Measurements from ENCODE around the gene EPHB1.
"Not testable (repeated sequence)": the region's sequence is repeated elsewhere in the genome, so short reads cannot be mapped to it uniquely, and the experiment has no call there.

Gene EPHB1

GRCh38 chr3:135215516-135215915, 420.5 kb downstream of the EPHB1 start:
- DNase-seq (ENCODE audit: low read depth) = no peak

DNA sequence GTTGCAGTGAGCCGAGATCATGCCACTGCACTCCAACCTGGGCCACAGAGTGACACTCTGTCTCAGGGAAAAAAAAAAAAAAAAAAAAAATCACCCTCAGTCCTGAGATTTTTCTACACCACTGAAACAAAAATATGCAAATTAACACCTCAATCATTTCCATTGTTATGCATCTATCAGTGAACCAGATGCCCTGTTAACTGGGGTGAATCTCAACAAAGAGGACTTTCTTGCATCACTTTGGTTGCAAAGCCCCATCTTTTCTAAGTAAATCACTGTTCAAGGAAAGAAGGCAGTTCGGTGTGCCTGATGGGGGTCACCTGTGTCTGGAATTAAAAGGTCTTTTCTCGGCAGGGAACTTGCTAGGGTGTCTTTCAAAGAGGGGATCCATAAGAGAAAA, 421.6 kb downstream of the EPHB1 start:
- no peak for DNase-seq (ENCODE audit: low read depth)

DNA sequence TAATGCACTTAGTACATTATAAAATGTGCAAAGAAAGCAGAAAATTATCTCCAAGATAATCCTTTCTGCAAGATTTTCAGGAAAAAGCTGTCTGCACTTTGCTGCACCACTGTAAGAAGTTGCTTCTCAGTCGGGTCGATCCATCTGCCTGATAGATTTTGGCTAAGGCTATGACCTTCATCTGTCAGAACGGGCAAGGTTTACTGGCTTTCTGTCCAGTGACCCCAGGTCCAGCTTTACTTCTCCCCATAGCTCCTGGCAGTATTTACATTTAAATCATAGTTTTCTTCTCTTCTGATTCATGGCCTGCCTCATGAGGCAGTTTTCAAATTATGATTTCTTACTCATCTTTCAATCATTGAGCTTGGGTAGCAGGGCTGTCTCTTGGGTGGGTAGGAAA, 422.7 kb downstream of the EPHB1 start:
- DNase-seq (ENCODE audit: low read depth) = no peak

DNA sequence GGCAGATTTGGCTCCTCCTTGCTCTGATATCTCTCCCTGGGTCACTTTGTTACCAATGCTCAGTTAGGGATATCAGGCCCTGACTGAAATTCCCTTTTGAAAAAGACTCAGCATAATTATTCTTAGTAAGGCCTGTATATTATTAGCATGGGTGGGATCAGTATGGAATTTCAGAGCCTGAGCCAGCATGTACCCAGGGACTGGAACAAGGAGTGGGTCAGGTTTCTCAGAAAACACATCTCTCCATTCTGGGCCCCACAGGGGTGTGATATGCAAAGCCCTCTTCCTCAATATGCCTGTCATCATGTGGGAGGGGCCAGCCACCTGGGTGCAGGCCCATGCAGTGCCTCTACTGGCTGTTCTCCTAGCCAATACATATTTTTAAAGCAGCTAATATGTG, 423.2 kb downstream of the EPHB1 start:
- no peak for DNase-seq (ENCODE audit: low read depth)

DNA sequence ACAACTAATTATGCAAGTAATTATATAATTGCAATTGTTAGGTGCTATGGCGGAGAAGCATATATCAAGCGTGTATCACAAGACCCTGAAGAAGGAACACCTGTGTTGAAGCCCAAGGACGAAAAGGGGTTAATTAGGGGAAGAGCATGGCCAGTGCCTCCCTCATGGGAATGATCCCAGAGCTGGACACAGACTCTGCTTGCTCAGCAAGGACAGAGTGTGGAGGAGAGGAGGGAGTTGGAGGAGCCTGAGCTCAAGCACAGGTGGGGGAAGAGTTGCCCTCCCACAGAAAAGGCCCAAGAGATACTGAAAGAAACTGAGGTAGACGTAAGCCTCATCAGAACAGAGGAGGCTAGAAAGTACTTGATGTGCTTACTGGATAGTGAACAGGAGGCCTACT, 423.7 kb downstream of the EPHB1 start:
- no peak for DNase-seq (ENCODE audit: low read depth)

DNA sequence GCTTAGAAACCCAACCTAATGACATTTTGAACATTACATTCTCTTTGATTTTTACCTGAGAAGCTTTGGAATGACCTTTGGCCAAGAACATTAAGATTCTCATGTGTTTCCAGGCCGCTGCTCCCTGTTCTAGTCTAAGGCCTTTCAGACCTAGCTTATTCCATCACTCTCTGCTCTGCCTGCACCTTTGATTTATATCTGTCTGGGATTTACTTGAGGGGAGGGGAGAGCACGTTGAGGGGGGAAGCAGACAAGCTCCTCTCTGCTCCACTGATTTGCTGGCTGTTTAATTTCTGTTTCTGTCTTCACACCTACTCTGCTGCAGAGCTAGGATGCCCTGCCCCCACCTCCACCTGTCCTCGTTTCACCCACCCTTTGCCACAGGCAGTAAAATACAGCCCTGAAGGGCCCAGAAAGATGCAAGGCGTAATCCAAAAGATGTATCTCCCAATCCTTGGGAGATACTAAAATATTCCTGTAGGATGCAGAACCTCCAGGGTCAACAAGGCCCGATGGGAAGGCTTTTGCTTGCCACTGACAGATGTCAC, 429.8 kb downstream of the EPHB1 start:
- no peak for DNase-seq (ENCODE audit: low read depth)

GRCh38 chr3:135226057-135226456, 431.0 kb downstream of the EPHB1 start:
- DNase-seq (ENCODE audit: low read depth) = no peak

DNA sequence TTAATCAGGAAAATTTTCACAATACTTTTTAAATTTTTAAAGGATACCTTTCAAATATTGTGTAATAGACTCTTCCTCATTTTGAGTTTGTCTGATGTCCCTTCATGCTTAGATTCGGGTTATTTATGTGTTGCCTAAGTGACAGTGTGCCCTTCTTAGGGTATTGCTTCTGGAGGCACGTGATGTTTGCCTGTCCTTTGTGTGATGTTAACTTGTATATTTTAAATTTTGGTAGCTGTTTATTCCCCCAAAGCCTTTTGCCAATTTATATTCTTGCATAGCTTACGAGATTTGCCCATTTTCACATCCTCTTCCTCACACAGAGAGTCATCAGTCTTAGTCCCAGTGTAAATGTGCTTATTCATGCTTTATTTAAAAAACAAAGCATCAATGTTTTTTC, 433.1 kb downstream of the EPHB1 start:
- DNase-seq (ENCODE audit: low read depth) = no peak

DNA sequence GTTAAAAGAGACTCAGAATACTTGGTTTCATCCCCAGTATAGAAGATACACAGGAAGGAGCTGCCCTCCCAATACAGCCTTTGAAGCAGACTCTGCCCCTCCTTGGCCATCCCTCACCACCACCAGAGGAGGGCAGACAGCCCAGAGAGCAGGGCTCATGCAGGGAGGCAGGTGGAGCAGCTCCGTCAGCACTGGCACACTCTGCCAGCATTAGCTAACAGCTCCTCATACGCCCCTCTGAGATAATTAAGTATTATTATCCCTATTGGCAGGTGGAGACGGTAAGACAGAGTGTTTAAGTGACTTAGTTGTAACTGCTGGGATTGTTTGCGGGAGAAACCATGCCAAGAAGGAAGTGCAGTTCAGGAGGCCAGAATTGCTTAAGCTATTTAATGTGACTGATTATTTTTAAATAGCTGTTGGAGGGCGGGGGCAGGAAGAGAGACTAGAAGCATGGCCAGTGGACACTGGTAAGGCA, 434.0 kb downstream of the EPHB1 start:
- no peak for DNase-seq (ENCODE audit: low read depth)

DNA sequence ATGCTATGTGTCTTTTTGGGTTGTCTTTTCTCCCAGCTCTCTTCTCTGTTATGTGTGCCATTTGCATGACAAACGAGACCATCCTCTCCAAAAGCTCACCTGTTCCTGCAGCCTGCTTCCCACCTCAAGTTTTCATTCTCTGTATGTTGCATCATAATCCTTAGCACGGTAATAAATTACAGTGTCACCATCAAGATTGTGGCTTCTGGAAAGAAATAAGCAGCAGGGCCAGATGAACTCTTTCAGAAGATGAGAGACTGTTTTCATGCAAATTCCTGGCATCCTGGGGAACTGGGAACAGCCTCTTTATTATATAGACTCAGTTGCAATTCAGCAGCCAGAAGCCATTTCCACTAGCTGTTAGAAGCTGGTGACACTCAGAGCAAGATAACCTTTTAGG, 436.7 kb downstream of the EPHB1 start:
- DNase-seq (ENCODE audit: low read depth) = no peak

- DNase-seq (ENCODE audit: low read depth) = no peak
Measured at GRCh38 chr3:135232226-135232625, 437.2 kb downstream of the EPHB1 start.

GRCh38 chr3:135233476-135233875, 438.4 kb downstream of the EPHB1 start:
- DNase-seq (ENCODE audit: low read depth) = not testable (repeated sequence)

DNA sequence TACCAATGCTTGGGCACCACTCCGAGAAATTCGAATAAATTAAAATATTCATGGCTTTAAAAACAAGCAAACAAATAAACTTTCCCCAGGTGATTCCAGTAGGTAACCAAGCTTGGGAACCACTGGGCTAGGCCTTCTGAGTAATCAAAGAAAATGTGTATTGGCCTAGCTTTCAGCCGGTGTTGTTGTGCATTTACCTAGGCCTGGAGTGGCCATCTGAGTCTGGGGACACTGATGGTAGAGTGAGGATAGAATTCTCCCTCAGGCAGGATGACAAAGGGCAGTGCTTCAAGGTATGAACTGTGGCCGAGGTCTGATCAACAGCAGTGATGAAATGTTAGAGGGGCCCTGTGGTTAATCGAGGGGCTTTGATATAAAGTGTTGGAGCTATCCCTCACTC, 440.5 kb downstream of the EPHB1 start:
- DNase-seq (ENCODE audit: low read depth) = no peak

GRCh38 chr3:135237371-135238143, 442.5 kb downstream of the EPHB1 start:
- no peak for DNase-seq (ENCODE audit: low read depth)

DNA sequence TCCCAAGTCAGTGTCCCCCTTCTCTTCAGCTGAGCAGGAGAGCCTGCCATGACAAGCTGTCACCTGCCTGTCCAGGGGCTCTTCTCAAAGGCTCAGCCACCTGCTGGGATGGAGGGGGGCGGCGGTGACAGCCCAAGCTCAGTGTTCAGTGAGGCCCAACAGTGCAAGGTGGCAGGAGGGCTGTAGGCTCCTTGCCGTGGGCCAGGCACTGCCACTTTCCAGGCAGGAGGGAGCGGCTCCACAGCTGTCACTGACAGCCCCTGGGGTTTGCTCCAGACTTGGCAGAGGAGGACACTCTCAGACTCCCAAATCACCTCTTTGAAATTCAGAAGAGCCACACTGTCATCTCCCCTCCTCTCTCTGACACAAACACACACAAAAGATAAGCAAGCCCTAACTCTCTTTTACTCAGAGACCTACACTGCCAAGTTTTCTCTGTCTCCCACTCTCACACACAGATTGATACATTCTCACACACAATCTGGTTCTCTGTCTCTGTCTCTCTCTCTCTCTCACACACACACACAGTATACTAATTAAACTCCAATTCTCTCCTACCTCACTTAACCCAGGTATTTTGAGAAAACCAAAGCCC, 443.3 kb downstream of the EPHB1 start:
- DNase-seq (ENCODE audit: low read depth) = no peak

GRCh38 chr3:135238871-135239614, 444.0 kb downstream of the EPHB1 start:
- no peak for DNase-seq (ENCODE audit: low read depth)

DNA sequence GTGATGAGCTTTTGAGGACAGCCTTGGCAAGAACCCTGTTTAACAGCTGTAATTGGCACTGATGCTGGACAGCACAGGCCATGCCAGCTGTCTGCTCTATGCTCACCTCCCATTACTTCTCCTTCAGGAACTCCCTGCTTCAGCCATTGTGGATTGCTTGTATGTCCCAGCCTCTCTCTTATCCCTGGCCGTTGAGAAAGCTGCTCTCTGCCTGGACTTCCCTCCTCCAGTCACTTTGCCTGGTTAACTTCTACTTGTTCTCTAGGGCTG, 444.5 kb downstream of the EPHB1 start:
- no peak for DNase-seq (ENCODE audit: low read depth)

DNA sequence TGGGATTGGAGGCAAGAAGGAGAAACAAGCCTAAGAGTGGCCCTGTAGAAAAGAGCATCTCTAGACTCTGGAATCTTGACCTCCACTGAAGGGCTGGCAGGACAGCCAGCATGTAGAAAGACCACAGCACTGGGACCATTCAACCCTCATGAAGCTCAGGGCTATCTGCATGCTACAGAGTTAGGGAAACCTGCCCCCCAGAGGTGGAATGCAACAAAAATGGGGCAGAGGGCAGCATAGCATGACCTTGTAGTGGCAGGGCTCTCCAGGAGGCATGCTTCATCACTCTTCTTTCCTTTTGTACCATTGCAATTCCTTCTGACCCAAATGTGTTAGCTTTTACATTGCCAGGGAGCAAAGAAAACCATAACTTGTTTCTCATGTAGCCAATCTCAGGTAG, 445.4 kb downstream of the EPHB1 start:
- no peak for DNase-seq (ENCODE audit: low read depth)

DNA sequence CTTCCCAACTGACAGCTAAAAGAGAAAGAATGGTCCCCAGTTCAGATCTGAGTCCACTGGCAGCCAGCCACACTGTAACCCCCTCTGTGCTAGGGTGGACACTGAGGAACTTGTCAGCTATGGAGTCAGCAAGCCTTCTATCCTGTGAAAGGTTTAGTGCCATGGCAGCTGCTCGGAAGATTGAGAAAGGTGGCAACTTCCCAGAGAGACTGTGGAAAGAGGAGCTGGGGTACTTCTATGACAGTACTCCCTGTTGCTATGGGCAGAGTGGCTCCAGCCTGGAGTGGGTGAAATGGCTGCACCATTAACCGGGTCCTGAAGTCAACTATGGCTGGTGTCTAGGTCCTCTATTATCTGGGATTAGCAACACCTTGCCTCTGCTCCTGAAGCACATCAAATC, 447.2 kb downstream of the EPHB1 start:
- no peak for DNase-seq (ENCODE audit: low read depth)

GRCh38 chr3:135243616-135244015, 448.6 kb downstream of the EPHB1 start:
- DNase-seq (ENCODE audit: low read depth) = no peak

DNA sequence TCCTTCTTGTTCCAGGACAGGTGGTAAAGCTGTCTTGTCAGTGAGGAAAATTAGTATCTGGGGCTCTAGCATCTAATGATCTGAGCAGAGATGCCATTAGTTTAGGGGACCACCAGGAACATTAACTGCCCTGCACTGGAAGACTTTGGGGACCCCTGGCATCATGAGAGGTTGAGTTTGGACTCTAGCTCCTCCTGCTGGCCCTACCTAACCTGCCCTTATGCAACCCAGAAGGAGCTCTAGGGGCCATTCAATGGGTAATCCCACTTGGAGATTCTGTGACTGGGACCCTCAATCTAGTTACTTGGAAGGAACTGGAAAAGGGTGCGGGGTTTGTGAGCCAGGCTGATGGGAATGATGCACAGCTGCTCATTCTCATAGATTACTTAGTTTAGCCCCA, 451.0 kb downstream of the EPHB1 start:
- no peak for DNase-seq (ENCODE audit: low read depth)

GRCh38 chr3:135248213-135248612, 453.2 kb downstream of the EPHB1 start:
- DNase-seq (ENCODE audit: low read depth) = no peak

- no peak for DNase-seq (ENCODE audit: low read depth)
Measured at GRCh38 chr3:135249186-135249585, 454.1 kb downstream of the EPHB1 start.
